Measurements from ENCODE around the gene SAMD14. TPM values are rescaled to one million over a fixed set of nuclear protein-coding genes. Genes with fewer than 3 reads are reported as not detected.

The SAMD14 gene
- total RNA-seq, 4 donors from 2014 or later: 0.53 to 2.5 (median 1.0) TPM

DNA sequence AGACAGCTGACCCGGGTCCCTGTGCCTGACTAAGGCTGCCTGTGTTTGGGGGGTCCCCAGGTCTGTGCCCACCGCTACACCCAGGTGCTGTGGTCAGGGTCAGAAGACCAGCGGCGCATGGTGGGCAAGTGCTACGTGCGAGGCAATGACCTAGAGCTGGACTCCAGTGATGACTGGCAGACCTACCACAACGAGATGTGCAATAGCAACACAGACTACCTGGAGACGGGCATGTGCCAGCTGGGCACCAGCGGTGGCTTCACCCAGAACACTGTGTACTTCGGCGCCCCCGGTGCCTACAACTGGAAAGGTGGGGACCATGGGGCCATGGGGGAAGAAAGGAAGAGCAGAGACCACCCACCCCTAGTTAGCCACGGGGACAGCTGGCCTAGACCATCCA is 62.0 kb downstream of the SAMD14 start:
- peak in 1 of 3 donors; percentile 29 for DNase-seq
- no peak overlapping the region for H3K4me3 ChIP-seq
- no peak overlapping the region for H3K27ac ChIP-seq
- H3K27me3 ChIP-seq: no peaks in the 10 kb centered on the region
- H3K4me1 ChIP-seq: peaks cover 0 to 9% (median 0%) of the 10 kb centered on the region in 4 donors
- no peaks in the 10 kb centered on the region for H3K9me3 ChIP-seq
- peaks cover 0 to 49% (median 0%) of the 10 kb centered on the region in 3 donors for H3K36me3 ChIP-seq
- TF ChIP-seq POLR2A (IDR thresholded peaks at IDR 0.05): no peak
- TF ChIP-seq, protein P1, sequence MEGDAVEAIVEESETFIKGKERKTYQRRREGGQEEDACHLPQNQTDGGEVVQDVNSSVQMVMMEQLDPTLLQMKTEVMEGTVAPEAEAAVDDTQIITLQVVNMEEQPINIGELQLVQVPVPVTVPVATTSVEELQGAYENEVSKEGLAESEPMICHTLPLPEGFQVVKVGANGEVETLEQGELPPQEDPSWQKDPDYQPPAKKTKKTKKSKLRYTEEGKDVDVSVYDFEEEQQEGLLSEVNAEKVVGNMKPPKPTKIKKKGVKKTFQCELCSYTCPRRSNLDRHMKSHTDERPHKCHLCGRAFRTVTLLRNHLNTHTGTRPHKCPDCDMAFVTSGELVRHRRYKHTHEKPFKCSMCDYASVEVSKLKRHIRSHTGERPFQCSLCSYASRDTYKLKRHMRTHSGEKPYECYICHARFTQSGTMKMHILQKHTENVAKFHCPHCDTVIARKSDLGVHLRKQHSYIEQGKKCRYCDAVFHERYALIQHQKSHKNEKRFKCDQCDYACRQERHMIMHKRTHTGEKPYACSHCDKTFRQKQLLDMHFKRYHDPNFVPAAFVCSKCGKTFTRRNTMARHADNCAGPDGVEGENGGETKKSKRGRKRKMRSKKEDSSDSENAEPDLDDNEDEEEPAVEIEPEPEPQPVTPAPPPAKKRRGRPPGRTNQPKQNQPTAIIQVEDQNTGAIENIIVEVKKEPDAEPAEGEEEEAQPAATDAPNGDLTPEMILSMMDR (IDR thresholded peaks at IDR 0.05): no peak

DNA sequence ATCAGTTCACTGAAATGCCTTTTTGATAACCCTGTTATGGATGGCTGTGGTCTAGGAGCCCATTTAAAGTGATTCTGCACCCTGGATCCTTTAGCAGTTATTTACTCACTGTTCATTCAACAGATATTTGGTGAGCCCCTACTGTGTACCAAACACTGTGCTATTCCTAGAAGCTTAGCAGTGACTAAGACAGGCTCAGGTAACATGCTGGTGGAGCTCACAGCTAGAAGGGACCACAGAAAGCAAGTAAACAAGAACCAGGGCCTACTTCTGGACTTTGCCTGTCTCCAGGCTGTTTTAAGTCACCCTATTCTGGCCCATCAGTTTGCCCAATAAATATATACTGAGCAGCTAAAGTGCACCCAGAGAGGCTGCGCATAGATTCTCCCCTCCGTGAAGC is 63.0 kb downstream of the SAMD14 start:
- H3K4me3 ChIP-seq: no peak overlapping the region
- H3K36me3 ChIP-seq: peaks cover 0 to 39% (median 0%) of the 10 kb centered on the region in 3 donors
- H3K9me3 ChIP-seq: no peaks in the 10 kb centered on the region
- no peaks in the 10 kb centered on the region for H3K27me3 ChIP-seq
- TF ChIP-seq, protein P1 (IDR thresholded peaks at IDR 0.05): no peak
- TF ChIP-seq POLR2A (IDR thresholded peaks at IDR 0.05): no peak
- H3K4me1 ChIP-seq: peaks cover 0 to 19% (median 0%) of the 10 kb centered on the region in 4 donors
- H3K27ac ChIP-seq: no peak overlapping the region
- DNase-seq: no peak

DNA sequence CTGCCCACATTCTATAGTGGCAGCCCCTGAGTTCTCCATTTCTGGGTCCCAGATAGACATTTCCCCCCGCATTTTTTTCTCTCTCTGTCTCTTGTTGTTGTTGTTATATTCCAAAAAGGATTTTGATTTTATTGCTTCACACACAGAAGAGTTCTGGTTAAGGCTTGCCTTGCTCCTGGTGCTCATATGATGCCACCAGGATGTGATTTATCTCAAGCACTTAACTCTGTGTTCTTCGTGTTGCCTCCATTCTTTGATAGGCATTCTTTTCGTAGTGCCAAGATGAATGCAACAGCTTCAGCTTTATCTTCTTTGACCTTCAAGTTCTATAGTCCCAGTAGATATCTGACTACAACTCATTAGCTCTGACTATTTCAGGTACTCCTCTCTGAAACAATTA is 64.9 kb downstream of the SAMD14 start:
- Histone ChIP-seq H3K27ac (peak overlapping the region in 2 of 4 donors; percentile 69 to 78), H3K9me3 (no peaks in the 10 kb centered on the region), H3K27me3 (no peaks in the 10 kb centered on the region), H3K4me3 (no peak overlapping the region), H3K4me1 (peaks cover 0 to 38% (median 5%) of the 10 kb centered on the region in 4 donors), H3K36me3 (peaks cover 0 to 22% (median 0%) of the 10 kb centered on the region in 3 donors)
- no peak for TF ChIP-seq POLR2A (IDR thresholded peaks at IDR 0.05)
- TF ChIP-seq, protein P1 (IDR thresholded peaks at IDR 0.05): no peak
- no peak for DNase-seq

DNA sequence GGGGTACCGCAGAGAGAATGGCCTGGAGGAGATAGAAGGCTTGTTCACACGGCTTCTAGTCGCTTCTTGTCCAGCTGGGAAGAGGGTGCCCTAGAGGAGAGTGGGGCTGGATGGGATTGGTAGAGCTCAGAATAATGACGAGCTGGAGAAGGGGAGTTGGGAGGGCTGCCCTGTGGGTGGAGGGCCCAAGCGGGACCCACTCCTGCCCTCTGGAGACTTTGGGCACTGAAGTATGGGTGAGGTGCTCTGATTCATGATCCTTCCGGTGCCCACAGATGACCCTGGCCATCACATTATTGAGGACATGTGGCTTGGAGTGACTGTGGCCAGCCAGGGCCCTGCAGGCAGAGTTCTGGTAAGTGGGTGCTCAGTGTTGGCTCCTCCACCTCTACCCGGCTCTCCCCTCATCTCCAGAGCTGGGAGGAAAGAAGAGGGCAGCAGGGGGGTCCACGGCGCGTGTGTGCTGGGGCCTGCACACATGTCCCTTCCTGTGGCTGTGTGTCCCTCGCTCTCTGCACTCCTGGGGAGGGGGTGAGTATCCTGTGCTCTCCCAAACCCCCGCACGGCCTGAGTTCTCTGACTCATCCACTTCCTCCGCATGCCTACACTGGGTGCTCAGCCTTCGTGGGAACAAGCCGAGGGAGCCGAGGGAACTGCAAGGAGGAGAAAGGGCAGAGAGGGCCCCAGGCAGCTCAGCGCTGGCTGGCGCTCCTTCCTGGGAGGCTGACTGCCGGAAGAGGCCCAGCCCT is 65.5 kb downstream of the SAMD14 start:
- Histone ChIP-seq H3K27me3 (no peaks in the 10 kb centered on the region), H3K27ac (peak overlapping the region in 2 of 4 donors; percentile 69 to 78), H3K4me1 (peaks cover 0 to 44% (median 5%) of the 10 kb centered on the region in 4 donors), H3K9me3 (no peaks in the 10 kb centered on the region), H3K4me3 (no peak overlapping the region), H3K36me3 (peaks cover 0 to 15% (median 0%) of the 10 kb centered on the region in 3 donors)
- no peak for DNase-seq
- TF ChIP-seq, protein P1 (IDR thresholded peaks at IDR 0.05): no peak
- no peak for TF ChIP-seq POLR2A (IDR thresholded peaks at IDR 0.05)

DNA sequence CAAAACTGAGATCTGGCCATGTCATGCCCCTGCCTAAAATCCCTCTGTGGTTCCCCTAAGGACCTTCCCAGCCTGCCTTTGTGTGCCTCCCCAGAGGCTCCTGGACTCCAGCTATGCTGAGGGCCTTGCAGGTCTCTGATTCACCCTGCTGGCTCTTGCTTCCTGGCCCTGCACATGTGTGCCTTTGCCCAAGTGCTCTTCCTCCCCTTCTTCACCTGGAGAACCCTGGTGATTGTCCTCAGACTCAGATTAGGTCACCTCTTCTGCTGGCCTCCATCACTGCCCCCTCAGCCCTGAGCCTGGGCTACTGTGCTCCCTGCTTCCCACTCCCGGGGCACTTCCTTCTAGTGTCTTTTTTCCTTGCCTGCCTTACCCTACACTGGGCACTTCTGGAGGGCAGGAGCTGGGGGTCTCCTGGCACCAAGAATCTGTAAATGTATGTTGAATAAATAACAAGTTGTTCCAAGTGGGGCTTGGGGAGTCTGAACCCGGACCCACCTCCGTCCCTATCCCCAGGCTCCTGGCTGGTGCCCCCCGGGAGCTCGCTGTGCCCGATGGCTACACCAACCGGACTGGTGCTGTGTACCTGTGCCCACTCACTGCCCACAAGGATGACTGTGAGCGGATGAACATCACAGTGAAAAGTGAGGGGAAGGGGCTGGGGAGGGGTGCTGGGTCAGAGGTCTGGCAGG is 66.3 kb downstream of the SAMD14 start:
- no peaks in the 10 kb centered on the region for H3K9me3 ChIP-seq
- DNase-seq: no peak
- H3K27ac ChIP-seq: peak overlapping the region in 2 of 4 donors; percentile 69 to 78
- H3K4me1 ChIP-seq: peaks cover 0 to 51% (median 6%) of the 10 kb centered on the region in 4 donors
- no peaks in the 10 kb centered on the region for H3K27me3 ChIP-seq
- H3K4me3 ChIP-seq: no peak overlapping the region
- TF ChIP-seq, protein P1 (IDR thresholded peaks at IDR 0.05): no peak
- TF ChIP-seq POLR2A (IDR thresholded peaks at IDR 0.05): no peak
- peaks cover 0 to 11% (median 0%) of the 10 kb centered on the region in 3 donors for H3K36me3 ChIP-seq

All from Peyer's patch (tissue), 4 donors.